Measurements from ENCODE around the gene ZNRF3.

The ZNRF3 gene

GRCh38 chr22:29073618-29074275 is 190.4 kb downstream of the ZNRF3 start:
- TF ChIP-seq TAF1 (IDR thresholded peaks at IDR 0.05; ENCODE audit: borderline replicate concordance, insufficient read depth, low read length) = no peak

- TF ChIP-seq FOXP2 (optimal IDR thresholded peaks at IDR 0.05; ENCODE audit: borderline replicate concordance, extremely low read depth, extremely low read length, insufficient read depth) = no peak
- no peak for TF ChIP-seq SIN3A (IDR thresholded peaks at IDR 0.05; ENCODE audit: borderline replicate concordance, insufficient read depth, low read length)
- no peak for TF ChIP-seq REST (IDR thresholded peaks at IDR 0.05; ENCODE audit: insufficient read depth in 1 of 2, low read depth in 2 of 2, low read length in 2 of 2)
- no peak for TF ChIP-seq TAF1 (IDR thresholded peaks at IDR 0.05; ENCODE audit: borderline replicate concordance, insufficient read depth, low read length)
- no peak for TF ChIP-seq POLR2AphosphoS5 (IDR thresholded peaks at IDR 0.05; ENCODE audit: low read depth, low read length)
Measured at GRCh38 chr22:29074276-29074772, 191.0 kb downstream of the ZNRF3 start.

DNA sequence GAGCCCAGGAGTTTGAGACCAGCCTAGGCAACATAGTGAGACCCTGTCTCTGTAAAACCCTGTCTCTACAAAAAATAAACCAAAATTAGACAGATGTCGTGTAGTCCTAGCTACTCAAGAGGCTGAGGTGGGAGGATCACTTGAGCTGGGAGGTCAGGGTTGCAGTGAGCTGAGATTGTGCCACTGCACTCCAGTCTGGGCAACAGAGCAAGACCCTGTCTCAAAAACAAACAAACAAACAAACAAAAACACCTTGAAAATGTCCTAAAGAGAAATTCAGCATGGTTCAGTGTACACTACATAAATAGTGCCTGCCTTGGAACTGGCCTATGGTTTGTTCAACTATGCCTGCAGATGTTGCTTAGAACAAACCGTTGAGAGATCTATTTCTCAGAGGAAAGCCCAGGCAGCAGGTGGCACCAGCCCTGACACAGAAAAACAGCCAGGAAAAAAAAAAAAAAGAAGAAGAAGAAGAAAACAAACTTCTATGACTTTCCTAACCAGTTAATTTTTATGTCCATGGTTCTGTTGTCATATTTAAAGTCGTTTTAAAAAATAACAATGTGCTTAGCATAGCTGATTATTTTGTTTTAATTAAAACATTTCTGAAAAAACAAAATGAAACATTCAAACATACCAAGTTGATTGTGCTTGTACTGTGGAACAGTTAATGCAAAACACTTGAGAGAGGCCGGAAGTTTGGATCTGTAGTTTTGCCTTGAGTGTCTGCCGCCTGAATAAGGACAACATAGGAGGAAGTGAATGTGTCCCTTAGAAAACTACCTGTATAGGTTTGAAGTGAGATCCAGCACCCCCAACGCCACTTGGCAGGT is 194.9 kb downstream of the ZNRF3 start:
- TF ChIP-seq FOXP2 (optimal IDR thresholded peaks at IDR 0.05; ENCODE audit: borderline replicate concordance, extremely low read depth, extremely low read length, insufficient read depth) = no peak
- no peak for TF ChIP-seq REST (IDR thresholded peaks at IDR 0.05; ENCODE audit: insufficient read depth in 1 of 2, low read depth in 2 of 2, low read length in 2 of 2)
- TF ChIP-seq POLR2AphosphoS5 (IDR thresholded peaks at IDR 0.05; ENCODE audit: low read depth, low read length) = no peak
- TF ChIP-seq TAF1 (IDR thresholded peaks at IDR 0.05; ENCODE audit: borderline replicate concordance, insufficient read depth, low read length) = no peak
- TF ChIP-seq SIN3A (IDR thresholded peaks at IDR 0.05; ENCODE audit: borderline replicate concordance, insufficient read depth, low read length) = no peak

GRCh38 chr22:29078869-29079207 is 195.5 kb downstream of the ZNRF3 start:
- no peak for TF ChIP-seq TAF1 (IDR thresholded peaks at IDR 0.05; ENCODE audit: borderline replicate concordance, insufficient read depth, low read length)
- TF ChIP-seq FOXP2 (optimal IDR thresholded peaks at IDR 0.05; ENCODE audit: borderline replicate concordance, extremely low read depth, extremely low read length, insufficient read depth) = no peak
- no peak for TF ChIP-seq SIN3A (IDR thresholded peaks at IDR 0.05; ENCODE audit: borderline replicate concordance, insufficient read depth, low read length)
- TF ChIP-seq POLR2AphosphoS5 (IDR thresholded peaks at IDR 0.05; ENCODE audit: low read depth, low read length) = no peak
- no peak for TF ChIP-seq REST (IDR thresholded peaks at IDR 0.05; ENCODE audit: insufficient read depth in 1 of 2, low read depth in 2 of 2, low read length in 2 of 2)

- TF ChIP-seq POLR2AphosphoS5 (IDR thresholded peaks at IDR 0.05; ENCODE audit: low read depth, low read length) (no peak), REST (IDR thresholded peaks at IDR 0.05; ENCODE audit: insufficient read depth in 1 of 2, low read depth in 2 of 2, low read length in 2 of 2) (no peak), TAF1 (IDR thresholded peaks at IDR 0.05; ENCODE audit: borderline replicate concordance, insufficient read depth, low read length) (no peak), SIN3A (IDR thresholded peaks at IDR 0.05; ENCODE audit: borderline replicate concordance, insufficient read depth, low read length) (no peak), FOXP2 (optimal IDR thresholded peaks at IDR 0.05; ENCODE audit: borderline replicate concordance, extremely low read depth, extremely low read length, insufficient read depth) (no peak)
Measured at GRCh38 chr22:29079218-29079901, 196.0 kb downstream of the ZNRF3 start.

Measured in PFSK-1 (cell line).